ENCODE results near the gene KMT2E.
"Not testable (repeated sequence)": the region's sequence is repeated elsewhere in the genome, so short reads cannot be mapped to it uniquely, and the experiment has no call there.

KMT2E gene

DNA sequence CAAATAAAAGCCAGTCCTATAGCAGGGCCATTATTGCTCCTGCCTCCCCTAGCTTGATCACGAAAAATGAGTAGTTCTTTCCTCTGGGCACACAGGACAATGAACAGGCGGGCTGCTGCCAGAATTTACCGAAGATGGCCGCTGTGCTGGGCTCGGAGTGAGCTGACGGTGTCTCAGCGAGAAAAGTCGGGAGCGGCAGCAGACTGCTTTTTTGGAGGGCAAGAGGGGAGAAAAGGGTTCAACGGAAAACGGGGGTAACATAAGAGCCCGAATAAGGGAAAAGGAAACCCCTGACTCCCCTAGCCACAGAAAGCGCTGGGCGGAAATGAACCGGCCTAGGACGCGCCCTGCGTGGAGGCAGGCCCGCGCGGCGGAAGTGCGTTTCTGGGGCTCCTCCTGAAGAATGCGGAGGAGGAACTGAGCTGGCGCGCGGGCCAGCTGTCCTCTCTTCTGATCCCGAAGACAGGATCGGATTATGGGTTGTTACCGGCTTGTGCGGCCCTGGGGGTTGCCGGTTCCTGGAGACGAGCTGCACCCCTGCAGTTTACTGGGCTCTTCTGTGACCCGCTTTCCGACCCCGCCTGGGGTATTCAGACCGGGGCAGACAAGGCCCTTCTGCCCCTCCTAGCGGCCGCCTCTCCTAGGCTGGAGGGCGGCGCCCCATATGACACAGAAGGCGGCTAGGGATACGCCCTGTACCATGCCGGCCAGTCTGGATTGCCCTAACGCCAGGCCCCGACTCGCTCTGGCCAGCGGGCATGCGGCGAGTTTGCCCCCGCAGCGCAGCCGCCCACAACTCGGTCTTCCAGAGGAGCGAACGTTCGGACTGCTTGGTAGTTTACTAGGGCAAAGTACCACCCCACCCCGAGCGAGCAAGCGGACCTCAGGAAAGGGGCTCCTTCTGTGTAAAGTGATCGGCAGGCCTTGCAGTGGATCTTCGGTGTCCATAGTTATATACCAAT is 30.1 kb upstream of the KMT2E start:
- peak; percentile 39 for DNase-seq

DNA sequence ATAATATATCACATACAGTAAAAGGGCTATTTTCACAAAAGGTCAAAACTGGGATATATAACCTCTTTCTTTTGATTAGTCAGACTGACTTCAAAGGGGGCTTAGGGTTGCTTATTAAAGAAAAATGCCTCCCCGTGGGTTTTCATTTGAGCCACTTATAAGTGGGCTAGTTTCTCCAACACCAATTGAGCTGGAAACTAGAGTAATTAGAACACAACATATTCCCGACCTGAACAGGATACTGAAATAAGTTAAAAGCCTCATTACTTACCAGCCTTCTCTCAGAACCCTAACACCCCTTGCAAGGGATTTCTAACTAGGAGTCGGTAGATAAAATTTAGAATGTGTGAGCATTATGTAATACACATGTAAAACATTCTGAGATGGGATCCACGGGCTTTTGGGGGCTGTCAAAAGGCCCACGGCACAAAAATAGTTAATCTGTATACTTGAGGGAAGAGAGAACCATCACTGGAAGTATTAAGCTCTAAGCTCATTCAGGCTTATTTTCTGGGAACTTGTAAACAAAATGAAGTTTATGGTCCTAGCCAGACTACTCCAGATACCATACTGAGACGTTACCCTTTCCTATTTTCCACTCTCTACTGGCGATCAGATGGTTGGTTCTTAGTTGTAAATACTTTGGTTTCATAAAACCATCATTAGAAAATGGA is 29.3 kb upstream of the KMT2E start:
- DNase-seq, result no peak

DNA sequence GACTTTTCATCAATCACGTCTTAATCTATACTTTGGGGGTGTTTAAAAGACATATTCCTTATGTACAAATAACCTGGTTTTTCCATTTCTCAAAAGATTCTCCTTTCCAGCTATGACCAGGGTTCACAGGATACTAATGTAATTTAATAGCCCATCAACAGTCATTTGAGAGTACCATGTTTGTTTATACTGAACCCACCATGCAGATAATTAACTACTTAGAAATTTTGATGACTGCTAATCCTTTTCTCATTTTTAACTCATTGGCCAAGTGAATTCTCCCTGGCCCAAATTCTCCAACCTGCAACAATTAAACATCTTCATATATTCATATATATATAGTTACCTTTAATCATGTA is 28.8 kb upstream of the KMT2E start:
- DNase-seq, result no peak

DNA sequence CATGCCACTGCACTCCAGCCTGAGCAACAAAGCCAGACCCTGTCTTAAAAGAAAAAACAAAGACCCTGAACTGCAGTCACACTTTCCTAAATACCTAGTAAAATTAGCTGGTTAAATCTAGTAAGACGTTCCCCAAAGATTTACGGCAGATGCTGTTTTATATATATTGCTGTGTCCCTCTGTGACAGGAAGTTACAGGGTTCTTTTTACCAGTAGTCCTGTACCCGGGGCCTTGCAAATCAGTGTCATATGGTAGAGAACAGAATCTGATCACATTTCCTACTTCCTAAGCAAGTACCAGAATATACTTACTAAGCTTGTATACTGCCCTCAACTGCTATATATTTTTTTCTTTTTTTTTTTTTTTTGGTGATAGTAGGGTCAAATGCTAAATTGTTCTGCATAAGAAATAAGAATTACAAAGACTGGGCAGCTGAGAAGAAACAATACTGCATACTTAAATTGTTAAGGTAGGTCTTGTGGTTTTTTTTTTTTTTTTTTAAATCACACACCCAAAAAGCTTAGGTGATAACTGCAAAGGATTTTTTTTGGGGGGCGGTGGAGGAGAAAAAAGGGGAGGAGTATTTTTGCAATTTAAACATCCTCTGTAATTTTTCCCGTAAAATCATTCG is 27.3 kb upstream of the KMT2E start:
- no peak for DNase-seq

DNA sequence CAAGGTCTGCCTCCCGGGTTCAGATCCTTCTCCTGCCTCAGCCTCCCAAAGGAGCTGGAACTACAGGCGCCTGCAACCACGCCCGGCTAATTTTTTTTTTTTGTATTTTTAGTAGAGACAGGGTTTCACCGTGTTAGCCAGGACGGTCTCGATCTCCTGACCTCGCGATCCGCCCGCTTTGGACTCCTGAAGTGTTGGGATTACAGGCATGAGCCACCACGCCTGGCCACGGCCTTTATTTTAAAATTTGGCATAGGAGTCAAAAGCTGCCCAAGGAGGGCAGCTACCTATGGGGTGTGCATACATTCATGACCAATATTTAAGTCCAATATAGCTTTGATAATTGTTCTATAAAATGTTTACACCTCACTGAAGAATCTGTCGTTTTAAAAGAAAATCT is 26.6 kb upstream of the KMT2E start:
- not testable (repeated sequence) for DNase-seq

DNA sequence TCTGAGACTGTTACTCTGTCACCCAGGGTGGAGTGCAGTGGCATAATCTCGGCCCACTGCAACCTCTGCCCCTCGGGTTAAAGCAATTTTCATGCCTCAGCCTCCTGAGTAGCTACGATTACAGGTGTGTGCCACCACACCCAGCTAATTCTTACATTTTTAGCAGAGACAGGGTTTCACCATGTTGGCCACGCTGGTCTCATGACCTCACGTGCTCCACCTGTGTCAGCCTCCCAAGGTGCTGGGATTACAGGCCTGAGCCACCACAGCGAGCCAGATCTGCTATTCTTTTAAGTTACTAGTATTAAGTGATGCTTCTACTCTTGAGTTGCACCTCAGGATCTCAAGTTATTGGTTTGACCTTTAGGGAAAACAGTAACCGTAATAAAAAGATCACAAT is 23.0 kb upstream of the KMT2E start:
- no peak for DNase-seq

DNA sequence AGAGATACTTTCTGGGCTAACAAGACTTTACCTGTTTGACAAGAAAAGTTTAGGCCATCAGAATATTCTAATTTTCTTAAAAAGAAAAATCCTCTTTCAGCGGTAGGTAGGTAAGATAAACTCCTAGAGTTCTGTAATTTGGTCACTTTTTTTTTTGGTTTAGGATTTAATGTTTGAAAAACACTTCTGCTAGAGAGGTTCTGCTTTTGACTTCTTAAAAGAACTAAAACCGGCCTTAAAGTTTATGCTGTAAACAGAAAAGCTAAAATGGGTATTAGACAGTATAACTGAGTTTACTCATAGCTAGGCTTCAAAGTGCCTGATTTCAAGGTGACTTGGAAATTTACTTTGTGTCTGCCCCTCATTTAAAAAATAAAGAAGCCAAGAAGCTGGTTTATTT is 21.7 kb upstream of the KMT2E start:
- no peak for DNase-seq

DNA sequence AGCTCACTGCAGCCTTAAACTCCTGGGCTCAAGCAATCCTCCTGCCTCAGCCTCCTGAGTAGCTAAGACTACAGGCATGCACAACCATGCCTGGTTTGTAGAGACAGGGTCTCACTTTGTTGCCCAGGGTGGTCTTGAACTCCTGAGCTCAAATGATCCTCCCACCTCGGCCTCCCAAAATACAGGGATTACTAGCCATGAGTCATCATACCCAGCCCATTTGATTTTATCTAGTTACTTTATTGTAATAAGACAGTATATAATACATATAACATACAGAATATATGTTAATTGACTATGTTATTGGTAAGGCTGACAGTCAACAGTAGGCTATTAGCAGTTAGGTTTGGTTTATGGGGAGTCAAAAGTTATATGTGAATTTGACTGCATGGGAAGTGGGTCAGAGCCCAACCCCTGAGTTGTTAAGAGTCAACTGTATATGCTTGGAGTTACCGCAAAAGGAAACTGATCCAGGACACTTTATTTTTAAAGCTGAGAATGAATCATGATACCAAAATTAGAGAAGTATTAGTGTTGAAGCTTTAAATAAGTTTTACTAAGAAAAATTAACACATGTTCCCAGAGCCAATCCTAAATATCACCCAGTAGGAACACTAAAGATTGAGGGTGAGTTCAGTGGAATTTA is 20.7 kb upstream of the KMT2E start:
- no peak for DNase-seq

DNA sequence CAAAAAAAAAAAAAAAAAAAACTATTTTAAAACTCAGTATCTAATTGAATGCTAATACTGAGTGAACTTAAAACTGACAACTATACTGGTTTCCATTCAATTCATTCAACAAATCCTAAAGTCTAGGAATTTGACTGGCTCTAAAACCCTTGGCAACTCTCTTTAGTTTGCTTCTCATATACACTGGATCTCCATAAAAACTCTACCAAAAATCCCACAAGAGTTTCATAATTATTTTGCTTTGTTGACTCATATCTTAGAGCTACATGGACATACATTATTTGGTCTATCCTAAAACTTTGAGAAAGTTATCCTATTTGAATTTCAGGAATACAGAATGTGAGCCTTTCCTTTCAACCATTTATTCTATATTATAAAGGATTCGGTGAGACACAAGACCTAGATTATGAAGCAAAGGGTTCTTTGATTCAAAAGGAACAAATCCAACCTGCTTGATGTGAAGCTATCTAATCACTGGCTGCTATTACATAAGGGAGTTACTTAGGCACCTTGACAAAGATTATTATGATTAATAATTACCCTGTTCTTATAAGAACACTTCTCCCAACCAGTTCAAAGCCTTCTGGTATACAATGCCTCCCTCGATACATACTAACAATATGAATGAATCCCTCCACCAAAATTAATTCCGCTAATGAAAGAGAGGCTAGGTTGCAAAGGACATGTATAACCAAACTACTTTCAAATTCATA is 15.8 kb upstream of the KMT2E start:
- DNase-seq, result no peak

DNA sequence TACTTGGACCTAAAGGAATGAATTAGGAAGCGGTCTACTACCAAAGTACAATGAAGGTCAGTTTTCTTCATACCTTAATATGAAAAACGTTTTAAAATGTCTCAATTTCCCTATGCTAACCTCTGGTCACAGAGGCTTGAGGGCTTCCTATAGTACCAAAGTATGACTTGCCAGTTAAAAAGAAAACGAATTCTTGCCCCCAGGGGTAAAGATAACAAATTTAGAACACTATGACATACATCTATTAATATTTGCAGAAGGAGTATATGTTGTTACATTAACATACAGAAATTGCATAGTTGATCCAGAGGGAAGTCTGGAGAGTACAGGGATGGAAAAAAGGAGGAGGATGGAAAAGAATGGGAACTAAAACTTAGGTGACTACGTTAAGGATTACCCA is 13.8 kb upstream of the KMT2E start:
- DNase-seq, result no peak

DNA sequence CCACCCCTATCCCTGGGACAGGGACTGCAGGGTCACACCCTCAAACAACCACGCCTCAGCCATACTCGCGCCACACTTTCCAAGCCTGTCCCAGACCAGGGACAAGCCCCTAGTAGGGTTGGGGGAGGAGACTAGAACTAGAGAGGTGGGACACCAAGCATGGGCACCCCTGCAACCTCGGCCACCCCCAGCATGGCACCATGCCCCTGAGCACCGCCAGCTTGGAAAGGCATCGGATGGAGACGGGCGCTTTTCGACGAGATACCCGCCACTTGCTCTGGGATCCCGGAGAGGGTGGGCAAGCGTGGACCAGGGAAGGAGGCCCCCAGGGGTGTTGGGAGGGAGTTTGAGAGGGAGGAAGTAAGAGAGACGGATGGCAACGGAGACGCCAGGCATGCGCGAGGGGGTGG is 13.1 kb upstream of the KMT2E start:
- DNase-seq, result no peak

DNA sequence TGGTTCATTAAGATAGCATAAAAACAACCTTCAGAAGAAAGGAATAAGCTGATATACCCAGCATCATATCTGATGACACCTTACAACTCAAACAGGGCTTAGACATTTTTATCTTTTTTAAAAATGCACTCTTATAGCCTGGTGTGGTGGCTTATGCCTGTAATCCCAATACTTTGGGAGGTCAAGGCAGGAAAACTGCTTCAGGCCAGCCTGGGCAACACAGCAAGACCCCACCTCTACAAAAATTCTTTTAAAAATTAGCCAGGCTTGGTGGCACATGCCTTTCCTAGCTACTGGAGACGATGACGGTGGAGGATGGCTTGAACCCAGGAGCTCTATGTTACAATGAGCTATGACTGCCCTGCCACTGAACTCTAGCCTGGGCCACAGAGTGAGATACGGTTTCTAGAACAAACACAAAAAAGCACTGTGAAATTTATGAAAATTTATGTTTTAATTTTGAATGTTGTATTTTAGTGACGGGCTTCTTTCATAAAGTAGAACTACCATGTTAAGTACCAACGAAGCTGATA is 12.3 kb upstream of the KMT2E start:
- no peak for DNase-seq

DNA sequence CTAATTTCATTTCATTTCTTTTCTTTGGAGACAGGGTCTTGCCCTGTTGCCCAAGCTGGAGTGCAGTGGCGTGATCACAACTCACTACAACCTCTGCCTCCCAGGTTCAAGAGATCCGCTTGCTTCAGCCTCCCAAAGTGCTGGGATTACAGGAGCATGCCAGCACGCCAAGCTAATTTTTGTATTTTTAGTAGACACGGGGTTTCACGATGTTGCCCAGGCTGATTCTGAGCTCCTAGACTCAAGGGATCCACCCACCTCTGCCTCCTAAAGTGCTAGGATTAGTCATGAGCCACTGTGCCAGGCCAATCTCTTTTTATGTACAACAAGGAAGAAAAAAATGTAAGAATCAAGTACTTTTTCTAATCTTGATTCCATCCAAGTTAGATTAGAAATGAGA is 10.7 kb upstream of the KMT2E start:
- DNase-seq, result no peak

DNA sequence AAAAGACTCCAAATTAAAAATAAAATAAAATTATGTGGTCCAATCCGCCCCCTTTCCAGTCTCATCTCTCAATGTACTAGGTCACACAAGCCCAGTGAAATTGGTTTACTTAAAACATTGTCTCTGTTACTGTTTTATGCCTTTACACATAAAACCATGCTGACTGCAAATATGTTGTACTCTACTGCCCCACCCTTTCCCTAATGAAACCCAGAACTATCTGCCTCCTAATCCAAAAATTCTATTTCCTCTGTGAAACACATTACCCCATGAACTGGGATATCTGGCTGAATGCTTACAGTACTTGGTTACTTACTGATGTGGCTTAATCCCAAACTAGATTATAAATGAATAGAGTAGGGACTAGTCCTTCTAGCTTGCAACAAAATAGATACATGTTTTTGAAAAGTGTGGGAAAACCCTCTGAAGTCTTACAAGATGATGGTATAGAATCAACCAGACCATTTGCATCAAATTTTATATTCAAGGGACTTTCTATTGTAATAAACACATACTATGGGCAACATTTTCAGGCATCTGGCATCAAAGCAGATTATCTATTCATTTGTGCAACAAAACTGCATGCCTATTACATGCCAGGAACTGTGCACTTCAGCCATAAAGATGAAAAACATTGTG is 10.0 kb upstream of the KMT2E start:
- DNase-seq, result no peak

DNA sequence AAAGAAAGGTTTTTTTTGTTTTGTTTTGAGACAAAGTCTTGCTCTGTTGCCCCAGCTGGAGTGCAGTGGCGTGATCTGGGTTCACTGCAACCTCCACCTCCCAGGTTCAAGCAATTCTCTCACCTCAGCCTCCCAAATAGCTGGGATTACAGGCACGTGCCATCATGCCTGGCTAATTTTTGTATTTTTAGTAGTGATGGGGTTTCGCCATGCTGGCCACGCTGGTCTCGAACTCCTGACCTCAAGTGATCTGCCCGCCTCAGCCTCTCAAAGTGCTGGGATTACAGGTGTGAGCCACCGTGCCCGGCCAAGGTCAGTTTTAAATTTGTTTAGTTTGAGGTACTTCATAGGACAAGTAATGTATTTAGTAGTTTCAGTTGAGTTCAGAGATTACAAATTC is 9.0 kb upstream of the KMT2E start:
- not testable (repeated sequence) for DNase-seq

DNA sequence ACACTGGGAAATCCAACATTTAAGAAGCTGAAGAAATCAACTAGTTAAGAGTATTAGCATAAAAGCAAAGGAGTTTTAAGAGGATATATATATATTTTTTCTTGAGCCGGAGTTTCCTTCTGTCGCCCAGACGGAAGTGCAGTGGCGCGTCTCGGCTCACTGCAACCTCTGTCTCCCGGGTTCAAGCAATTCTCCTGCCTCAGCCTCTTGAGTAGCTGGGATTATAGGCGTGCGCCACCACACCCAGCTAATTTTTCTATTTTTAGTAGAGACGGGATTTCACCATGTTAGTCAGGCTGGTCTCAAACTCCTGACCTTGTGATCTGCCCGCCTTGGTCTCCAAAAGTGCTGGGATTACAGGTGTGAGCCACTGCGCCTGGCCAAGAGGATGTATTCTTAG is 8.5 kb upstream of the KMT2E start:
- not testable (repeated sequence) for DNase-seq

DNA sequence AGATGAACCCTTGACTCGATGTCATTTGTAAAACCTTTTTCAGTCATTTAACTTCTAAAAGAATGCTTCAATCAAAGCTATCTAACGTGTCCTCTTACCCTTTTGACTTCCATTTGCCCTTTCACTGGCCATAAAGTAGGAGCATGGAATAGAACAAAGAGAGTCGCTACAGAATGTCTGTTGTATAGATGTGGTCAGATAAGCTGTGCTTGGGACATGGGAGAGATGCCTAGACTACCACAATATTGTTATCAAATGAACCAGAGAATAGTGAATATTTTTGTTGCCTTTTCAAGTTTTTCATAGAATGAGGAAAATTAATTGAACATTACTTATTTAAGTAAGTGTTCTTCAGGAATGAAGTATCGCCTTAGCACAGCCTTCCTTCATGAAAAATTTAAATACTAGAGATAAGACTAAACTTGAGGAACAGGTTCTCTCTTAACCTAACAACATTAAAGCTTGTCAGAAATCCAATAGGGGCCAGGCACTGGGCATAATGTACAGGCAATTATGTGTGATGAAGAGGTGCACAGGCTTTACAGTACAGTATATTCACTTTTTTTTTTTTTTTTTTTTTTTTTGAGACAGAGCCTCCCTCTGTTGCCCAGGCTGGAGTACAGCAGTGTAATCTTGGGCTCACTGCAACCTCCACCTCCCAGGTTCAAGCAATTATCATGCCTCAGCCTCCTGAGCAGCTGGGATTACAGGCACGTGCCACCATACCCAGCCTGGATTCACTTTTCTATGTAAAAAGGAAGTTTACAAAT is 7.5 kb upstream of the KMT2E start:
- DNase-seq, result no peak

DNA sequence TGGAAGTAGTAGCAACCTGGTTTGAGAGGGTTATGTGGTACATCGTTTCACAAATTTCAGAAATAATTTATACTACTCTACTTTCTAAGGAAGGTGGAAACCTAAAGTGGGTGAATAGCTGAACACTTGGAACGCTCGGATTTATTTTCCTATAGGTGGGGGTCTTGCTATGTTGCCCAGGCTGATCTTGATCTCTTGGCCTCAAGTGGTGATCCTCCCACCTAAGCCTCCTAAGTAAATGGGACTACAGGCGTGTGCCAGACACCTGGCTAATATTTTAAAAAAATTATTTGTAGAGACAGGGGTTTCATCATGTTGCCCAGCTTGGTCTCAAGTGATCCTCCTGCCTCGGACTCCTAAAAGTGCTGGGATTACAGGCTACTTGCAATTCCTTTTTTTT is 6.7 kb upstream of the KMT2E start:
- no peak for DNase-seq

DNA sequence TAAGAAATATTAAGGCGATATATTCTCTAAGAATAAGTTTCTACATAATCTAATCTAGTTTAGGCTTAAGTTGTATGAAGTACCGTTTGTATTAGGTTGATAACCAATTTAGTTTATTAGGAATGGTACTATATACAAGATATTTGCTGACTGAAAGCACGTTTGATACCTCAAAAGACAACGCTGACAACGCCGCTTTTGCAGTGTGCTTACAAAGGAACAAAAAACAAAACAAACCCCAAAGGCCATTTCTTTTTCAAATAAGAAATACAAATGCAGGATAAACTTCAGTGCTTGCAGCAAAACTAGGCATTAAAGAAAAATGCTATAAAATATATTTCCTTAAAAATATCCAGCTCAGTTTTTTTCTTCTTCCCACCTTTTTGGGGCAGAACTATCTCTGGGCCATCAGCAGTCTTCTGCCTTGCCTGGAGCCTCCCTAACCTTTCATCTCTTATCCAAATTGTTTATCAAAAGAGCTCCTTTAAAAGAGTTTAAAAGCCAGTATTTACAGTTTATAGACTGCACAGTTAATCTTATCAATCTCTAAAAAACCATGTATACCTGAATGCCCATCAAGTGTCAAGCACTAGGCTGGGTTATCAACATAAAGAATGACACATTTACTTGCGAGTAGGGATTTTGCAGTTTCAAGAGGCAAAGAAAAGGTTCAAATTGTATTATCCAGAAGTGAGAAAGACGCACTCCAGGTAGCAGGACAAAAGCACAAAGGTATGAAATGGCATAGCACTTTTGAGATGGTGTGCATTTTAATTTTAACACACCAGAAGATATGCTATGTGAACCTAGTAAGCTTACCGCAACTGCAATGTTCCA is 4.1 kb upstream of the KMT2E start:
- DNase-seq, result no peak

DNA sequence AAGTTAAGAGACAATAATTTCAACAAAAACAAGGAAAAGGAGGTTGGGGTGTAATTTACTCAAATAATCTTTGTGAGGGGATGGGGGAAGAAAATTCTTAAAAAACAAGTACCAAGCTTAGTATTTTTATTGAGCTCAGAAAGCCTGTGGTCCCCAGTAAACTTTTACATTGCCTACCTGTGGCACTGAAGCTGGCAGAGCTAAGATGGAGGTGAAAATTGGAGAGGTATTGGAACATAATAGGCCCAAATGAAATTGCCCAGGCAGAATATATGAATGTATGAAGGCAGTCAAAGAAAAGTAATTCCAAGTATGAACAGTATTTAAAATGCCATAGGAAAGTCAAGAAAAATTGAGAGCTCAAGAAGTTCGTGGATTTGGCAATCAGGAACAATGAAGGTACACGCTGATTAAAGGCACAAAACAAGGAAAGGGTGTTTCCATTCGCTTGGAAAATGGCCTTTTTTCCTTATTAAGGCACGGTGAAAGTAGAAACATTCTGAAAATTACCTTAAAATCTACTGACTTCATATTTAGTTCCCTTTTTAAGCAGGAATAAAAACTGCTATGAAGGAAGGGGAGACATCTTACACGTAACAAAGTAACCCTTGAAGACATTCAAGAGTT is 3.4 kb upstream of the KMT2E start:
- DNase-seq, result no peak
